Right lobe of liver (tissue), 6 donors: ENCODE data around the gene NLRP6. TPM values are rescaled to one million over a fixed set of nuclear protein-coding genes. Genes with fewer than 3 reads are reported as not detected.
"Not testable (repeated sequence)": the region's sequence is repeated elsewhere in the genome, so short reads cannot be mapped to it uniquely, and the experiment has no call there.

Experiments used
- ATAC-seq, 4 donors: fragments of 200-7000 bp; cut with Tn5 transposase; one replicate each; pipeline ENCODE4 v1.9.1; 2020; ENCODE audit warnings: mild to moderate bottlenecking in 4 of 4, moderate library complexity in 4 of 4
- DNase-seq, 3 donors: peaks; one replicate each; pipeline ENCODE4 v3.0.0-alpha.2; 2020
- H3K27ac ChIP-seq, 3 donors: fragments of 200-600 bp; one replicate each; pipeline ENCODE4 v1.8.0; 2022
- H3K27me3 ChIP-seq, 2 donors: fragments of 200-600 bp; one replicate each; pipeline ENCODE4 v1.8.0; 2022
- H3K36me3 ChIP-seq, 4 donors: fragments of 200-600 bp; sonication (generic) in 1 of 4; one replicate each; pipeline versions ENCODE4 v1.5.1 to v1.8.0; 2017 to 2022; ENCODE audit warnings: control low read depth in 1 of 4
- H3K4me1 ChIP-seq, 4 donors: fragments of 200-600 bp; sonication (generic) in 1 of 4; one replicate each; pipeline versions ENCODE4 v1.5.1 to v1.8.0; 2017 to 2022; ENCODE audit warnings: control low read depth in 1 of 4
- H3K4me3 ChIP-seq, 3 donors: fragments of 200-600 bp; one replicate each; pipeline ENCODE4 v1.8.0; 2022
- H3K9me3 ChIP-seq, 4 donors: fragments of 200-600 bp; sonication (generic) in 1 of 4; one replicate each; pipeline versions ENCODE4 v1.5.1 to v1.8.0; 2017 to 2022; ENCODE audit warnings: control low read depth in 1 of 4
- CTCF ChIP-seq, 4 donors: fragments of 200-600 bp in 3 of 4; fragments of 450-650 bp in 1 of 4; IDR thresholded peaks; one replicate each; pipeline versions ENCODE4 v1.5.1 to v1.8.0; 2016 to 2022; ENCODE audit warnings: antibody characterized with exemption in 4 of 4, mild to moderate bottlenecking in 2 of 4
- POLR2A ChIP-seq: fragments of 450-650 bp; IDR thresholded peaks from one replicate; pipeline ENCODE4 v1.6.1; 2017; ENCODE audit warnings: antibody characterized with exemption, mild to moderate bottlenecking
- WGBS: methylation state at CpG from one replicate; pipeline ENCODE4 v1.1.6; 2018; ENCODE audit warnings: low coverage, low lambda C conversion rate; ENCODE audit not compliant: insufficient coverage; ENCODE audit errors: missing lambda C conversion rate; 5-methylcytosine and 5-hydroxymethylcytosine counted together
- intact Hi-C, 2 donors: fragments of 100-400 bp; cut with DNase I; formaldehyde crosslinking; loops; one replicate each; pipeline versions ENCODE4 v1.11.2 to v1.14.1; 2022
- total RNA-seq, 6 experiments: library from RNA; depleted of rRNA in 2 of 6; stranded (reverse); fragments of >200 nt in 2 of 6; fragmentation: NEBNext Ultra II Directional in 3 of 6; extraction: Animal tissue kit (Norgen Biotek cat#: 25700) in 3 of 6; gene quantifications; one replicate each; pipeline versions ENCODE4 v1.1.0 to v1.2.4, GENCODE V29; 2016 to 2023
- donor health status: DM: no; HTN: yes; CAD: no.
- donor health status: DM: no; HTN: no; CAD: no.
- donor health status: DM: no; HTN: no; CAD: no.
- donor health status: DM: no; HTN: yes; CAD: no.
- donor health status: DM: no; HTN: yes; CAD: no.

Gene NLRP6
- total RNA-seq, 6 experiments from 2014 or later, result 0.22 to 6.2 (median 1.6) TPM

DNA sequence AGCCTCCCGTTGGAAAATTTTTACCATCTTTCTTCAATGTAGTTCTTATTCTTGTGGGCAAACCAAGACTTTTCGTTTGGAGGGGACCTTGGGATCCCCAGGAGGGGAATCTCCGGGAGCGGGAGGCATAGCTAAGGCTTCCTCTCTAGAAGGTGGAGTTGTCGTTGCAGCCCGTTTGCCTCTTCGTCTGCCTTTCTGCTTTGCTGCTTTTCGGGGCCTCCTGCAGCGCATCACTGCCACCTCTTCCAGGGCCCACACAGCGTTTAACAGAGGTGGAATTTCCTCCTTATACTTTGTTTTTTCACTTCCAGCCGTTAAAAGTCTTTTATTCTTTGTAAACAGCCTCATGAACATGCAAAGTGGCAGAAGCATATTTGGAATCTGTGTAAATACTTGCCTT, 45.9 kb downstream of the NLRP6 start:
- H3K36me3 ChIP-seq, result no peaks in the 10 kb centered on the region
- no peak overlapping the region for H3K27ac ChIP-seq
- DNase-seq (no peak), ATAC-seq (no peak)
- no peaks in the 10 kb centered on the region for H3K27me3 ChIP-seq
- WGBS, result 53% methylated on average over 8 of the region's 11 CpGs
- TF ChIP-seq POLR2A (no peak), CTCF (IDR thresholded peaks at IDR 0.05) (no peak)
- H3K4me3 ChIP-seq, result no peak overlapping the region
- H3K4me1 ChIP-seq, result peaks cover 0 to 20% (median 9%) of the 10 kb centered on the region in 4 donors
- intact Hi-C loops, result no loop called here
- no peaks in the 10 kb centered on the region for H3K9me3 ChIP-seq

- intact Hi-C loops, H3K27me3 ChIP-seq, ATAC-seq, H3K27ac ChIP-seq, H3K36me3 ChIP-seq, H3K9me3 ChIP-seq, H3K4me3 ChIP-seq, DNase-seq: not testable (repeated sequence)
- 65% methylated on average over 22 of the region's 34 CpGs for WGBS
- H3K4me1 ChIP-seq, result peaks cover 0 to 20% (median 9%) of the 10 kb centered on the region in 4 donors
These were observed 46.6 kb downstream of the NLRP6 start for GRCh38 chr11:324593-325517.

GRCh38 chr11:325796-326591, 47.8 kb downstream of the NLRP6 start:
- peak overlapping the region; percentile 85 to 96 (median 93) for H3K27ac ChIP-seq
- no peaks in the 10 kb centered on the region for H3K9me3 ChIP-seq
- peaks cover 0 to 20% (median 9%) of the 10 kb centered on the region in 4 donors for H3K4me1 ChIP-seq
- TF ChIP-seq POLR2A, result no peak
- ATAC-seq (peak in 1 of 4 donors; percentile 3), DNase-seq (no peak)
- no peak overlapping the region for H3K4me3 ChIP-seq
- intact Hi-C loops, result no loop called here
- no peaks in the 10 kb centered on the region for H3K27me3 ChIP-seq
- H3K36me3 ChIP-seq, result no peaks in the 10 kb centered on the region
- 72% methylated on average over 21 of the region's 30 CpGs for WGBS

- TF ChIP-seq POLR2A (no peak), CTCF (IDR thresholded peaks at IDR 0.05) (no peak)
- no peaks in the 10 kb centered on the region for H3K9me3 ChIP-seq
- no peak overlapping the region for H3K4me3 ChIP-seq
- H3K4me1 ChIP-seq, result peaks cover 0 to 20% (median 9%) of the 10 kb centered on the region in 4 donors
- H3K27ac ChIP-seq, result peak overlapping the region; percentile 85 to 96 (median 93)
- WGBS, result 41% methylated on average over 4 of the region's 6 CpGs
- ATAC-seq (no peak), DNase-seq (no peak)
- intact Hi-C loops, result no loop called here
- no peaks in the 10 kb centered on the region for H3K36me3 ChIP-seq
- no peaks in the 10 kb centered on the region for H3K27me3 ChIP-seq
These were observed 48.3 kb downstream of the NLRP6 start for GRCh38 chr11:326592-326841.

DNA sequence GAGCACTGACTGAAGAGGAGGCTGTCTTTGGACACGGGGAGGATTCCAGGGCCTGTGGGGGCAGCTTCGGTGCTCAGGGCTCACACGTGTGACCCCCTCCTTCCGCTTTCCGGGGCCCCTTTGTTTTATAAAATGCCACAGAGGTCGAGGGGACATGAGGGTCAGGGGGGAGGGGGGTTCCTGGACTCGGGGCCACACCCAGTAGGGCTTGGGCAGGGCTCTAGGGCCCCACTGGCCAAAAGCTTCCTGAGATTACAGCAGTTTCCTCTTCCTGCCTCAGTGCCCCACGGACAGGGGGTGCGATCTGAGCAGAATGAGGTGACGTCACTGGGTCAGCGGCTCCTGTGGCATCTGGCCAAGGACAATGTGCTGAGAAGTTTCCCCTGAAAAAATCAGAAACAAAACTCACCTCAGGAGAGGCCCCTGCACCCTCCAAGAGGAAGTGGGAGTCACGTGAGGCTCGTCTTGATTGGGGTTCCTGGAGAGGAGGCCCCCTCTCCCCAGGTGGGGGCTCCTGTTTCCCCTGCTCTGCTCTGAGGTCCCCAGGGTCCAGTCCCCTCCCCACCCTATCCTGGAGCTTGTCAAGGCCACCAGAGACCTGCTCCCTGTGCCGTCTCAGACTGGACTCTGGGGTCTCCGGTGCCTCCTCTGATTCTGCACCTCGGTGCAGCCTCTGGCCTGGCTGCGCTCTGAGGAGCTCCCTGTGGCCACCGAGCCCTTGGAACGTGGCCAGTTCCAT, 48.8 kb downstream of the NLRP6 start:
- Histone ChIP-seq H3K27ac (peak overlapping the region; percentile 85 to 96 (median 93)), H3K9me3 (no peaks in the 10 kb centered on the region), H3K27me3 (no peaks in the 10 kb centered on the region), H3K4me1 (peaks cover 0 to 20% (median 9%) of the 10 kb centered on the region in 4 donors), H3K4me3 (peak overlapping the region in 2 of 3 donors; percentile 28 to 42), H3K36me3 (no peaks in the 10 kb centered on the region)
- DNase-seq, result peak; percentile 88 to 90 (median 89)
- TF ChIP-seq CTCF (IDR thresholded peaks at IDR 0.05) (no peak), POLR2A (peak; percentile 42)
- WGBS, result 5% methylated on average over 8 of the region's 19 CpGs
- intact Hi-C loops, result no loop called here
- ATAC-seq, result peak; percentile 81 to 87 (median 84)
